ENCODE results near the gene ANKRD27. TPM values are rescaled to one million over a fixed set of nuclear protein-coding genes. Genes with fewer than 3 reads are reported as not detected.
A peak's percentile ranks its signal among the peaks of the same experiment; 100 is the strongest.

The ANKRD27 gene
- total RNA-seq, 4 donors from 2014 or later = 33.2 to 48.0 (median 38.7) TPM

DNA sequence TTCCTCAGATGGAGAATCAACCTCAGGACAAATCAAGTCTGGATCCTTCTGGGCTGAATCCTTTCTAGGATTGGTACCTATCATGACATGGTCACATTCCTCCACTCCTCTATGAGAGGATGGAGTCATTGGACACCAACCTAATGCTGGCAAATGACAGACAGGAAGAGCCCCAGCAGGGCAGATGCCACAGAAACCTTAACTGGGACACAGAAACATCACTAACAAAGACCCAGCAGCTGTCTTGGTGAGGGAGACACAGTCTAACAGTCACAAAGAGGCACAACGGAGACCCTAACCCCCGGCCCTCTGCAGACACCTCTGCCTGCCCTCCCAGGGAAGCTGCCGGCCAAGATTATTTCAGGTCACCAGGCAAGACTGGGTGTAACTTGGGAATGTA, 2.1 kb downstream of the ANKRD27 start:
- DNase-seq = no peak
- no peaks in the 10 kb centered on the region for H3K9me3 ChIP-seq
- H3K27me3 ChIP-seq = no peaks in the 10 kb centered on the region
- no peak for TF ChIP-seq POLR2A (IDR thresholded peaks at IDR 0.05)
- TF ChIP-seq, protein P1, sequence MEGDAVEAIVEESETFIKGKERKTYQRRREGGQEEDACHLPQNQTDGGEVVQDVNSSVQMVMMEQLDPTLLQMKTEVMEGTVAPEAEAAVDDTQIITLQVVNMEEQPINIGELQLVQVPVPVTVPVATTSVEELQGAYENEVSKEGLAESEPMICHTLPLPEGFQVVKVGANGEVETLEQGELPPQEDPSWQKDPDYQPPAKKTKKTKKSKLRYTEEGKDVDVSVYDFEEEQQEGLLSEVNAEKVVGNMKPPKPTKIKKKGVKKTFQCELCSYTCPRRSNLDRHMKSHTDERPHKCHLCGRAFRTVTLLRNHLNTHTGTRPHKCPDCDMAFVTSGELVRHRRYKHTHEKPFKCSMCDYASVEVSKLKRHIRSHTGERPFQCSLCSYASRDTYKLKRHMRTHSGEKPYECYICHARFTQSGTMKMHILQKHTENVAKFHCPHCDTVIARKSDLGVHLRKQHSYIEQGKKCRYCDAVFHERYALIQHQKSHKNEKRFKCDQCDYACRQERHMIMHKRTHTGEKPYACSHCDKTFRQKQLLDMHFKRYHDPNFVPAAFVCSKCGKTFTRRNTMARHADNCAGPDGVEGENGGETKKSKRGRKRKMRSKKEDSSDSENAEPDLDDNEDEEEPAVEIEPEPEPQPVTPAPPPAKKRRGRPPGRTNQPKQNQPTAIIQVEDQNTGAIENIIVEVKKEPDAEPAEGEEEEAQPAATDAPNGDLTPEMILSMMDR (IDR thresholded peaks at IDR 0.05) = no peak
- H3K36me3 ChIP-seq = no peaks in the 10 kb centered on the region
- peaks cover 3 to 48% (median 13%) of the 10 kb centered on the region in 4 donors for H3K4me1 ChIP-seq
- no peak overlapping the region for H3K4me3 ChIP-seq
- H3K27ac ChIP-seq = no peak overlapping the region

DNA sequence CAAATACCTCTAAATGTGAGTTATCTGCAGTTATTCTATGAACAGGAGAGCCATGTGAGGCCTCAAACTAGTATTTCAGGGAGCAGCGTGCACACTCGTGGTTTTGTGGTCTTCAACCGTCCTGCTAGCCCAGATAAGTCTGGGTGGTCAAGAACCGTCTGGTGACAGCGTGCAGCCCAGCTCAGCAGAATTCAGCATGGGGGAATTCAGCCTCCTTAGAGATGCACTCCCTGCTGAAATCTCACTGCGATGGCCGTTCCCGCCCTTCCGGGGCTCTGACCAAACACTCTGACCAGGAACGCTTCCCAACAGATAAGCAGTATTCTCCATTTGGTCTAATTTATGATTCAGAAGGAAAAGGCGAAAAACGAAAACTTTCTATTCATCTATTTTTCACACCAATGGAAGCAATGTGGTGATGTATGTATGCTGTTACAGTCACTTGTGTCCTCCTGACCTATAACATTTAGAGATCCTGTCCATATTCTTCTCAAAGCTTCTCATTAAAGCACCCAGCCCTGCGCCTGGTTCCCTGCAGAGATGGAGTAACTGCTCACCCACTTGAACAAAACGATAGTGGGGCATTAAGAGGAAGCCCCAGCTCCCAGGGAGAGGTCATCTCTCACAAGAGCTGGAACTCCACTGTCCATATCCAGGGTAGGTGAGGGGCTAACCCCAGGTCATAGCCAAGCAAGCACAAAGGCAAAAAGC, 2.9 kb downstream of the ANKRD27 start:
- Histone ChIP-seq H3K27ac (no peak overlapping the region), H3K9me3 (no peaks in the 10 kb centered on the region), H3K27me3 (no peaks in the 10 kb centered on the region), H3K4me1 (peaks cover 3 to 46% (median 13%) of the 10 kb centered on the region in 4 donors), H3K36me3 (no peaks in the 10 kb centered on the region), H3K4me3 (no peak overlapping the region)
- no peak for DNase-seq
- TF ChIP-seq POLR2A (IDR thresholded peaks at IDR 0.05) = no peak
- TF ChIP-seq, protein P1 (IDR thresholded peaks at IDR 0.05) = no peak

DNA sequence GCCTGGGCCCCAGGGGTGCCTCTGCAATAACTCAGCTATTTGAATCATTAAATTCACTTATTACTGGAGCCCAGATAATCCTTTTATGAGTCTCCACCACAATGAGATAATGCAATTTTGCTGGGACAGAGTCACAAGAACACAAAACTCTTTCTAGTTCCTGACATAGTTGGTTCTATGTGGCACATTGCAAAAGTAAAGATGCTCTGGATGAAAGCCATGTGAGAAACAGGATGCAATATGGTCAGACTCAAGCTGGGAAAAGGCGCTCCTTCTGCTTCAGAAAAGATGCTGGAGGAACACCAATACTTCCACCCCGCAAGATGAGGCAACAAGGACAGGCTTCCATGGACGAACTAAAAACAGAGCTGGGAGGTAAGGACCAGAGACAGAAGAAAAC, 5.7 kb downstream of the ANKRD27 start:
- no peaks in the 10 kb centered on the region for H3K27me3 ChIP-seq
- no peak for DNase-seq
- TF ChIP-seq, protein P1 (IDR thresholded peaks at IDR 0.05) = no peak
- TF ChIP-seq POLR2A (IDR thresholded peaks at IDR 0.05) = no peak
- no peaks in the 10 kb centered on the region for H3K36me3 ChIP-seq
- H3K4me1 ChIP-seq = peaks cover 3 to 31% (median 8%) of the 10 kb centered on the region in 4 donors
- H3K27ac ChIP-seq = no peak overlapping the region
- H3K9me3 ChIP-seq = no peaks in the 10 kb centered on the region
- no peak overlapping the region for H3K4me3 ChIP-seq

DNA sequence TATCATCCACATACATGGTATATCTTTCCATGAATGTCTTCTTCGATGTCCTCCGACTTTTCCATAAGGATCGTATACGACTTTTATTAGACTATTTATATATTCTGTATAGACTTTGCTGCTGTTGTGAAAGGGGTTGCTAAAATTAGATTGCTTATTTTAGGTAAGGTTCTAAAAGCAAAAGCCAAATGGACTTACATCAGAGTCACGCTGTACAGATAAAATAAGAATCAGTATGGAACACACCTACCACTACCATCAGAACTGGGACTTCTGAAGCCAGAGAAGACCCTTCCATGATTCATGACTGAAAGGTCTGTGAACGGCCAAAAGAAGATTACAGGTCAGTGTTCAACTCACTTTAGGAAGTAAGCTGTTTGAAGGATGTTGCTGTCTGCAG, 8.9 kb downstream of the ANKRD27 start:
- no peaks in the 10 kb centered on the region for H3K36me3 ChIP-seq
- no peak for DNase-seq

DNA sequence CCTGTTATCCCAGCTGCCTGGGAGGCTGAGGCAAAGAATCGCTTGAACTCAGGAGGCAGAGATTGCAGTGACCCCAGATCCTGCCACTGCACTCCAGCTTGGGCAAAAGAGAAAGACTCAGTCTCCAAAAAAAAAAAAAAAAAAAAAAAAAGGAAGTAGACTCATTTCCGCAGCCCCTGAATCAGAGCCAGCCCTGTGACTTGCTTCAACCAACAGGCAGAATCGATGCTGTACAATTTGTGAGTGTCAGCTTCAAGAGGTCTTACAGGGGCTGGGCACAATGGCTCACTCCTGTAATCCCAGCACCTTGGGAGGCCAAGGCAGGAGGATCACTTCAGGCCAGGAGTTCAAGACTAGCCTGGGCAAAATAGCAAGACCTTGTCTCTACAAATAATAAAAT, 12.8 kb downstream of the ANKRD27 start:
- no peaks in the 10 kb centered on the region for H3K4me1 ChIP-seq
- no peak overlapping the region for H3K4me3 ChIP-seq
- H3K27me3 ChIP-seq = no peaks in the 10 kb centered on the region
- TF ChIP-seq, protein P1 (IDR thresholded peaks at IDR 0.05) = no peak
- no peak for TF ChIP-seq POLR2A (IDR thresholded peaks at IDR 0.05)
- H3K9me3 ChIP-seq = no peaks in the 10 kb centered on the region
- peak in 1 of 3 donors; percentile 26 for DNase-seq
- peaks cover 0 to 14% (median 0%) of the 10 kb centered on the region in 3 donors for H3K36me3 ChIP-seq
- H3K27ac ChIP-seq = no peak overlapping the region

More for the DNA sequence above, 8.9 kb downstream of the ANKRD27 start:
- H3K27ac ChIP-seq = no peak overlapping the region
- peaks cover 0 to 12% (median 2%) of the 10 kb centered on the region in 4 donors for H3K4me1 ChIP-seq
- TF ChIP-seq, protein P1 (IDR thresholded peaks at IDR 0.05) = no peak
- no peak for TF ChIP-seq POLR2A (IDR thresholded peaks at IDR 0.05)
- H3K27me3 ChIP-seq = no peaks in the 10 kb centered on the region
- no peak overlapping the region for H3K4me3 ChIP-seq
- H3K9me3 ChIP-seq = no peaks in the 10 kb centered on the region

Data from Peyer's patch (tissue), 4 donors.